Stimulated activated CD8-positive, alpha-beta memory T cell treated with anti-CD3 and anti-CD28 coated beads, Interleukin-4, amount 100 ng/mL, for 24 hours (primary cell): ENCODE data around the gene PDLIM3.

ENCODE experiments used
- DNase-seq: peaks from one replicate; pipeline ENCODE4 v3.0.0-alpha.2; 2020; ENCODE audit warnings: low read depth

Gene PDLIM3

GRCh38 chr4:185469580-185470154 lies 65.6 kb downstream of the PDLIM3 start:
- DNase-seq: no peak

- DNase-seq: no peak
Observed at GRCh38 chr4:185468999-185469398, 66.3 kb downstream of the PDLIM3 start.

- DNase-seq: no peak
Observed at GRCh38 chr4:185467991-185468390, 67.3 kb downstream of the PDLIM3 start.

GRCh38 chr4:185467101-185467500 lies 68.2 kb downstream of the PDLIM3 start:
- DNase-seq: no peak

GRCh38 chr4:185465707-185466106 lies 69.6 kb downstream of the PDLIM3 start:
- no peak for DNase-seq

- no peak for DNase-seq
Observed at GRCh38 chr4:185464887-185465286, 70.4 kb downstream of the PDLIM3 start.

GRCh38 chr4:185464183-185464582 lies 71.1 kb downstream of the PDLIM3 start:
- DNase-seq: no peak

- DNase-seq: no peak
Observed at GRCh38 chr4:185463541-185463940, 71.8 kb downstream of the PDLIM3 start.

GRCh38 chr4:185461565-185461964 lies 73.7 kb downstream of the PDLIM3 start:
- DNase-seq: no peak

GRCh38 chr4:185457136-185457535 lies 78.2 kb downstream of the PDLIM3 start:
- no peak for DNase-seq

GRCh38 chr4:185456131-185456530 lies 79.2 kb downstream of the PDLIM3 start:
- no peak for DNase-seq
